Hepatocyte (in vitro differentiated cells): ENCODE measurements around the gene TOLLIP. TPM values are rescaled to one million over a fixed set of nuclear protein-coding genes. Genes with fewer than 3 reads are reported as not detected.

ENCODE experiments used
- DNase-seq: peaks from one replicate; pipeline ENCODE4 v3.0.0-alpha.2; 2016; ENCODE audit warnings: low spot score
- H2AFZ ChIP-seq: fragments of 200-600 bp; sonication (generic); 2 replicates; pipeline ENCODE4 v1.6.0; 2016; ENCODE audit warnings: antibody characterized with exemption, mild to moderate bottlenecking
- H3K27ac ChIP-seq: fragments of 200-600 bp; sonication (generic); 2 replicates; pipeline ENCODE4 v1.5.1; 2016; ENCODE audit warnings: mild to moderate bottlenecking
- H3K27me3 ChIP-seq: fragments of 200-600 bp; sonication (generic); 2 replicates; pipeline ENCODE4 v1.6.1; 2016
- H3K36me3 ChIP-seq: fragments of 200-600 bp; sonication (generic); replicated peaks from 2 replicates; pipeline ENCODE4 v1.5.1; 2016; ENCODE audit warnings: low read depth; ENCODE audit not compliant: insufficient read depth
- H3K4me1 ChIP-seq: fragments of 200-600 bp; sonication (generic); 2 replicates; pipeline ENCODE4 v1.5.1; 2016; ENCODE audit warnings: mild to moderate bottlenecking, moderate library complexity; ENCODE audit not compliant: insufficient read depth
- H3K4me2 ChIP-seq: fragments of 200-600 bp; sonication (generic); 2 replicates; pipeline ENCODE4 v1.6.0; 2016
- H3K4me3 ChIP-seq: fragments of 200-600 bp; sonication (generic); 2 replicates; pipeline ENCODE4 v1.5.1; 2016; ENCODE audit warnings: mild to moderate bottlenecking
- H3K79me2 ChIP-seq: fragments of 200-600 bp; sonication (generic); 2 replicates; pipeline ENCODE4 v1.6.0; 2017; ENCODE audit warnings: mild to moderate bottlenecking
- H3K9me2 ChIP-seq: fragments of 200-600 bp; sonication (generic); replicated peaks from 2 replicates; pipeline ENCODE4 v1.6.0; 2017; ENCODE audit warnings: mild to moderate bottlenecking; ENCODE audit not compliant: insufficient read depth
- H3K9me3 ChIP-seq: fragments of 200-600 bp; sonication (generic); 2 replicates; pipeline ENCODE4 v1.5.1; 2016; ENCODE audit warnings: low read depth, mild to moderate bottlenecking
- H4K20me1 ChIP-seq: fragments of 200-600 bp; sonication (generic); 2 replicates; pipeline ENCODE4 v1.6.0; 2016; ENCODE audit warnings: mild to moderate bottlenecking; ENCODE audit not compliant: insufficient read depth, poor library complexity, severe bottlenecking
- CTCF ChIP-seq: fragments of 200-600 bp; sonication (generic); IDR thresholded peaks from 2 replicates; pipeline ENCODE4 v1.5.1; 2016; ENCODE audit warnings: antibody characterized with exemption, mild to moderate bottlenecking; ENCODE audit not compliant: poor library complexity
- EZH2 ChIP-seq: fragments of 200-600 bp; sonication (generic); IDR thresholded peaks from 2 replicates; pipeline ENCODE4 v1.6.1; 2016; ENCODE audit warnings: antibody characterized with exemption, mild to moderate bottlenecking, borderline replicate concordance
- EZH2phosphoT487 ChIP-seq: fragments of 200-600 bp; sonication (generic); IDR thresholded peaks from one replicate; pipeline ENCODE4 v1.6.1; 2018; ENCODE audit warnings: antibody characterized with exemption, mild to moderate bottlenecking, low read depth, moderate library complexity; ENCODE audit not compliant: unreplicated experiment, severe bottlenecking
- WGBS: methylation state at CpG from one replicate; pipeline ENCODE4 v1.1.6; 2016; ENCODE audit warnings: low lambda C conversion rate; ENCODE audit errors: missing lambda C conversion rate; 5-methylcytosine and 5-hydroxymethylcytosine counted together
- polyA plus RNA-seq: library from polyadenylated mRNA; unstranded; fragments of >200 nt; fragmentation: Nextera tagmentation; extraction: Ambion mirVana; gene quantifications from 2 replicates; pipeline ENCODE4 v1.2.1, GENCODE V29; 2016
- total RNA-seq: library from RNA; depleted of rRNA; stranded (reverse); fragments of >200 nt; gene quantifications from 2 replicates; pipeline ENCODE4 v1.2.3, GENCODE V29; 2014

Gene TOLLIP
- total and polyA plus RNA-seq, 2 experiments from 2014 or later, result 33.3 to 80.9 TPM

GRCh38 chr11:1237851-1238250 lies 71.6 kb downstream of the TOLLIP start:
- no peak overlapping the region for H3K4me2 ChIP-seq
- H3K27ac ChIP-seq, result no peak overlapping the region
- no peaks in the 10 kb centered on the region for H3K27me3 ChIP-seq
- no peaks in the 10 kb centered on the region for H3K9me3 ChIP-seq
- WGBS, result 88% methylated on average over 10 of the region's 10 CpGs
- no peaks in the 10 kb centered on the region for H3K4me1 ChIP-seq
- H3K9me2 ChIP-seq, result no peaks in the 10 kb centered on the region
- TF ChIP-seq CTCF, result no peak
- no peak for TF ChIP-seq EZH2
- TF ChIP-seq EZH2phosphoT487, result no peak
- no peak for DNase-seq
- H3K4me3 ChIP-seq, result no peak overlapping the region
- no peaks in the 10 kb centered on the region for H3K79me2 ChIP-seq
- no peak overlapping the region for H2AFZ ChIP-seq
- no peaks in the 10 kb centered on the region for H3K36me3 ChIP-seq
- no peaks in the 10 kb centered on the region for H4K20me1 ChIP-seq

GRCh38 chr11:1237128-1237580 lies 72.3 kb downstream of the TOLLIP start:
- no peaks in the 10 kb centered on the region for H3K79me2 ChIP-seq

GRCh38 chr11:1236316-1237127 lies 72.9 kb downstream of the TOLLIP start:
- Histone ChIP-seq H3K4me1 (no peaks in the 10 kb centered on the region), H3K9me3 (no peaks in the 10 kb centered on the region), H3K4me3 (no peak overlapping the region), H3K27ac (no peak overlapping the region), H3K36me3 (no peaks in the 10 kb centered on the region), H3K79me2 (no peaks in the 10 kb centered on the region), H3K4me2 (no peak overlapping the region), H4K20me1 (no peaks in the 10 kb centered on the region), H3K27me3 (no peaks in the 10 kb centered on the region), H2AFZ (no peak overlapping the region), H3K9me2 (no peaks in the 10 kb centered on the region)
- TF ChIP-seq CTCF (no peak), EZH2 (no peak), EZH2phosphoT487 (no peak)
- WGBS, result 92% methylated on average over 36 of the region's 37 CpGs
- DNase-seq, result no peak

More at GRCh38 chr11:1237128-1237580, 72.3 kb downstream of the TOLLIP start:
- WGBS, result 86% methylated on average over 13 of the region's 13 CpGs
- Histone ChIP-seq H3K9me3 (no peaks in the 10 kb centered on the region), H3K4me1 (no peaks in the 10 kb centered on the region), H2AFZ (no peak overlapping the region), H3K4me2 (no peak overlapping the region), H3K36me3 (no peaks in the 10 kb centered on the region), H3K27me3 (no peaks in the 10 kb centered on the region), H4K20me1 (no peaks in the 10 kb centered on the region), H3K27ac (no peak overlapping the region), H3K4me3 (no peak overlapping the region), H3K9me2 (no peaks in the 10 kb centered on the region)
- no peak for DNase-seq
- TF ChIP-seq EZH2 (no peak), EZH2phosphoT487 (no peak), CTCF (no peak)
